Thoracic aorta (tissue), 2 donors: ENCODE results near the gene PACSIN1. TPM values are rescaled to one million over a fixed set of nuclear protein-coding genes. Genes with fewer than 3 reads are reported as not detected.

ENCODE experiments used
- ATAC-seq: fragments of 150-250 bp; one replicate; pipeline ENCODE4 v1.8.0; 2017; ENCODE audit warnings: low read depth; ENCODE audit not compliant: insufficient number of reproducible peaks, low FRiP score
- DNase-seq: peaks from one replicate; pipeline ENCODE4 v3.0.0-alpha.2; 2020; ENCODE audit warnings: low spot score
- H3K27ac ChIP-seq, 2 donors: fragments of 200-600 bp; sonication (generic); 1 replicate in 1 of 2; 2 replicates in 1 of 2; pipeline ENCODE4 v1.5.1; 2016; ENCODE audit warnings: mild to moderate bottlenecking in 2 of 2, moderate library complexity in 2 of 2
- H3K27me3 ChIP-seq: fragments of 200-600 bp; sonication (generic); replicated peaks from 2 replicates; pipeline ENCODE4 v1.6.0; 2016; ENCODE audit warnings: mild to moderate bottlenecking; ENCODE audit not compliant: insufficient read depth
- H3K36me3 ChIP-seq: fragments of 200-600 bp; sonication (generic); one replicate; pipeline ENCODE4 v1.5.1; 2016
- H3K4me1 ChIP-seq, 2 donors: fragments of 200-600 bp; sonication (generic); 1 replicate in 1 of 2; 2 replicates in 1 of 2; pipeline versions ENCODE4 v1.5.1 to v1.6.0; 2016; ENCODE audit warnings: low read depth in 2 of 2, mild to moderate bottlenecking in 1 of 2; ENCODE audit not compliant: control insufficient read depth in 1 of 2
- H3K4me3 ChIP-seq: fragments of 200-600 bp; sonication (generic); 2 replicates; pipeline ENCODE4 v1.5.1; 2016; ENCODE audit warnings: mild to moderate bottlenecking
- H3K9me3 ChIP-seq: fragments of 200-600 bp; sonication (generic); 2 replicates; pipeline ENCODE4 v1.5.1; 2016
- total RNA-seq, 2 donors: library from RNA; depleted of rRNA; stranded (reverse); fragments of >200 nt; gene quantifications; one replicate each; pipeline versions ENCODE4 v1.1.0 to v1.2.3, GENCODE V29; 2016
- TF ChIP-seq, protein P1 (sequence below): fragments of 200-600 bp; sonication (generic); IDR thresholded peaks from one replicate; pipeline ENCODE4 v1.5.1; 2019; ENCODE audit warnings: antibody characterized with exemption

The PACSIN1 gene
- total RNA-seq, 2 donors from 2014 or later = 0.14 TPM; not detected in 1

GRCh38 chr6:34510299-34510698, 44.4 kb downstream of the PACSIN1 start:
- no peaks in the 10 kb centered on the region for H3K27me3 ChIP-seq
- H3K27ac ChIP-seq = no peak overlapping the region
- no peaks in the 10 kb centered on the region for H3K36me3 ChIP-seq
- DNase-seq = no peak
- H3K9me3 ChIP-seq = no peaks in the 10 kb centered on the region
- TF ChIP-seq, protein P1, sequence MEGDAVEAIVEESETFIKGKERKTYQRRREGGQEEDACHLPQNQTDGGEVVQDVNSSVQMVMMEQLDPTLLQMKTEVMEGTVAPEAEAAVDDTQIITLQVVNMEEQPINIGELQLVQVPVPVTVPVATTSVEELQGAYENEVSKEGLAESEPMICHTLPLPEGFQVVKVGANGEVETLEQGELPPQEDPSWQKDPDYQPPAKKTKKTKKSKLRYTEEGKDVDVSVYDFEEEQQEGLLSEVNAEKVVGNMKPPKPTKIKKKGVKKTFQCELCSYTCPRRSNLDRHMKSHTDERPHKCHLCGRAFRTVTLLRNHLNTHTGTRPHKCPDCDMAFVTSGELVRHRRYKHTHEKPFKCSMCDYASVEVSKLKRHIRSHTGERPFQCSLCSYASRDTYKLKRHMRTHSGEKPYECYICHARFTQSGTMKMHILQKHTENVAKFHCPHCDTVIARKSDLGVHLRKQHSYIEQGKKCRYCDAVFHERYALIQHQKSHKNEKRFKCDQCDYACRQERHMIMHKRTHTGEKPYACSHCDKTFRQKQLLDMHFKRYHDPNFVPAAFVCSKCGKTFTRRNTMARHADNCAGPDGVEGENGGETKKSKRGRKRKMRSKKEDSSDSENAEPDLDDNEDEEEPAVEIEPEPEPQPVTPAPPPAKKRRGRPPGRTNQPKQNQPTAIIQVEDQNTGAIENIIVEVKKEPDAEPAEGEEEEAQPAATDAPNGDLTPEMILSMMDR = no peak
- H3K4me3 ChIP-seq = no peak overlapping the region
- no peak for ATAC-seq
- H3K4me1 ChIP-seq = peaks cover 0 to 9% of the 10 kb centered on the region in 2 donors

GRCh38 chr6:34511214-34511914, 45.5 kb downstream of the PACSIN1 start:
- no peaks in the 10 kb centered on the region for H3K27me3 ChIP-seq
- no peaks in the 10 kb centered on the region for H3K9me3 ChIP-seq
- no peak overlapping the region for H3K4me3 ChIP-seq
- no peak for DNase-seq
- H3K4me1 ChIP-seq = peaks cover 0 to 9% of the 10 kb centered on the region in 2 donors
- H3K36me3 ChIP-seq = no peaks in the 10 kb centered on the region
- TF ChIP-seq, protein P1 = no peak
- no peak overlapping the region for H3K27ac ChIP-seq
- no peak for ATAC-seq

- Histone ChIP-seq H3K36me3 (no peaks in the 10 kb centered on the region), H3K4me1 (peaks cover 0 to 9% of the 10 kb centered on the region in 2 donors), H3K27ac (no peak overlapping the region), H3K9me3 (no peaks in the 10 kb centered on the region), H3K27me3 (no peaks in the 10 kb centered on the region), H3K4me3 (no peak overlapping the region)
- ATAC-seq (no peak), DNase-seq (no peak)
- TF ChIP-seq, protein P1 = no peak
Measured at GRCh38 chr6:34511915-34512737, 46.2 kb downstream of the PACSIN1 start.

DNA sequence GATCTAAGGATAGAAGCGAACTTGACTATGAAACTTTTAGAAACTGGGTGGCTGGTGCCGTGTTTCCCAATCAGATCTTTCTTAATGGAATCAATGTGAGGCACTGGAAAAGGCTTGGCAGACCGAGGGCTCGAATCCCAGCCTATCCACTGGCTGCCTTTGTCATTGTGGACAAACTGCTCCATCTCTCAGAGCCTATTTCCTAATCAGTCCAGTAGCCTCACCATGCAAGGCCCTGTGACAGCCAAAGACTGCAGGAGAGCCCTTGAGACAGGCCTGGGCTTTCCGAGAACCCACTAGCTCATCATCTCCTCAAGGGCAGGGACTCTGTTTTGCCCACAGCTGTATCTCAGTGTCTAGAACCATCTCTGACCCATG, 46.9 kb downstream of the PACSIN1 start:
- TF ChIP-seq, protein P1 = no peak
- DNase-seq = no peak

GRCh38 chr6:34513646-34514045, 47.8 kb downstream of the PACSIN1 start:
- TF ChIP-seq, protein P1 = no peak
- no peak for ATAC-seq
- H3K9me3 ChIP-seq = no peaks in the 10 kb centered on the region
- no peak overlapping the region for H3K27ac ChIP-seq
- no peak for DNase-seq
- H3K4me1 ChIP-seq = peaks cover 0 to 9% of the 10 kb centered on the region in 2 donors
- H3K4me3 ChIP-seq = no peak overlapping the region
- no peaks in the 10 kb centered on the region for H3K27me3 ChIP-seq
- no peaks in the 10 kb centered on the region for H3K36me3 ChIP-seq

More for the DNA sequence above, 46.9 kb downstream of the PACSIN1 start:
- H3K27me3 ChIP-seq = no peaks in the 10 kb centered on the region
- peaks cover 0 to 9% of the 10 kb centered on the region in 2 donors for H3K4me1 ChIP-seq
- H3K9me3 ChIP-seq = no peaks in the 10 kb centered on the region
- H3K36me3 ChIP-seq = no peaks in the 10 kb centered on the region
- no peak overlapping the region for H3K4me3 ChIP-seq
- no peak for ATAC-seq
- H3K27ac ChIP-seq = no peak overlapping the region
